Keratinocyte (primary cell): ENCODE results near the gene BANP. TPM values are rescaled to one million over a fixed set of nuclear protein-coding genes. Genes with fewer than 3 reads are reported as not detected.
"Not testable (repeated sequence)": the region's sequence is repeated elsewhere in the genome, so short reads cannot be mapped to it uniquely, and the experiment has no call there.

ENCODE experiments used
- DNase-seq: peaks from one replicate; pipeline ENCODE4 v3.0.0-alpha.2; 2011; ENCODE audit warnings: low read depth, missing footprints, low spot score
- FAIRE-seq: peaks from 2 replicates; lab custom pipeline; 2011; peaks lifted over from hg19 to GRCh38; lab: Jason Lieb, UNC
- H2AFZ ChIP-seq: 2 replicates; pipeline ENCODE4 v1.6.0; 2012; ENCODE audit warnings: low read length, control low read depth, inconsistent platforms; ENCODE audit not compliant: control insufficient read depth
- H3K27ac ChIP-seq: 2 replicates; pipeline ENCODE4 v1.5.1; 2011; ENCODE audit warnings: low read length; ENCODE audit not compliant: control insufficient read depth, insufficient read depth
- H3K27me3 ChIP-seq: 3 replicates; pipeline ENCODE4 v1.6.0; 2011; ENCODE audit warnings: low read length; ENCODE audit not compliant: control insufficient read depth, insufficient read depth; ENCODE audit errors: extremely low read depth
- H3K36me3 ChIP-seq, 2 experiments: 2 replicates in 1 of 2; 3 replicates in 1 of 2; pipeline ENCODE4 v1.5.1; 2011; ENCODE audit warnings: low read length in 2 of 2, mild to moderate bottlenecking in 1 of 2; ENCODE audit not compliant: control insufficient read depth in 2 of 2, insufficient read depth in 2 of 2; ENCODE audit errors: extremely low read depth in 1 of 2
- H3K4me1 ChIP-seq: 3 replicates; pipeline ENCODE4 v1.5.1; 2011; ENCODE audit warnings: low read length; ENCODE audit not compliant: control insufficient read depth, insufficient read depth; ENCODE audit errors: extremely low read depth
- H3K4me2 ChIP-seq: 3 replicates; pipeline ENCODE4 v1.6.0; 2011; ENCODE audit warnings: low read depth, low read length; ENCODE audit not compliant: control insufficient read depth, insufficient read depth; ENCODE audit errors: extremely low read depth
- H3K4me3 ChIP-seq, 3 experiments: fragments of 200-600 bp in 1 of 3; sonication (generic) in 1 of 3; 2 replicates in 2 of 3; 3 replicates in 1 of 3; pipeline ENCODE4 v1.5.1; 2011 to 2016; ENCODE audit warnings: low read length in 3 of 3, mild to moderate bottlenecking in 3 of 3, control low read depth in 2 of 3, inconsistent platforms in 1 of 3, low read depth in 1 of 3, mixed read lengths in 1 of 3, mixed run types in 1 of 3, moderate library complexity in 1 of 3; ENCODE audit not compliant: control insufficient read depth in 2 of 3, insufficient read depth in 2 of 3; ENCODE audit errors: extremely low read depth in 1 of 3
- H3K79me2 ChIP-seq: 2 replicates; pipeline ENCODE4 v1.6.0; 2012; ENCODE audit warnings: low read length; ENCODE audit not compliant: control insufficient read depth, insufficient read depth
- H3K9ac ChIP-seq: 3 replicates; pipeline ENCODE4 v1.6.0; 2011; ENCODE audit warnings: low read length; ENCODE audit not compliant: control insufficient read depth, insufficient read depth; ENCODE audit errors: extremely low read depth
- H3K9me1 ChIP-seq: 3 replicates; pipeline ENCODE4 v1.6.0; 2011; ENCODE audit warnings: low read length; ENCODE audit not compliant: control insufficient read depth, insufficient read depth; ENCODE audit errors: extremely low read depth
- H3K9me3 ChIP-seq: 2 replicates; pipeline ENCODE4 v1.5.1; 2012; ENCODE audit warnings: low read depth, low read length; ENCODE audit not compliant: control insufficient read depth
- H4K20me1 ChIP-seq: 3 replicates; pipeline ENCODE4 v1.6.0; 2011; ENCODE audit warnings: low read length; ENCODE audit not compliant: control insufficient read depth, insufficient read depth; ENCODE audit errors: extremely low read depth
- EZH2 ChIP-seq: IDR thresholded peaks from one replicate; pipeline ENCODE4 v1.6.1; 2012; ENCODE audit warnings: inconsistent platforms, mild to moderate bottlenecking, low read length, moderate library complexity
- dilution Hi-C: fragments of 300-500 bp; cut with MboI; formaldehyde crosslinking; loops from one replicate; pipeline ENCODE4 v1.7.0; 2020; ENCODE audit warnings: low sequenced_read_pairs; ENCODE audit not compliant: extremely low pct_ligation_motif_present
- polyA plus RNA-seq, 5 experiments: library from polyadenylated mRNA; depleted of rRNA in 3 of 5; stranded (reverse) in 3 of 5; stranded (forward) in 1 of 5; unstranded in 1 of 5; fragments of >200 nt; gene quantifications; 1 replicate in 1 of 5; 2 replicates in 3 of 5; 3 replicates in 1 of 5; pipeline versions ENCODE4 v1.2.1 to v1.2.3, GENCODE V29; 2011 to 2012; ENCODE audit warnings: missing spikeins in 2 of 5, low read depth in 1 of 5, low replicate concordance in 1 of 5

Gene BANP
- polyA plus RNA-seq, 1 donor (not counting 4 experiments of a cell fraction or from before 2014, with no cell fraction given): 10.8 TPM

DNA sequence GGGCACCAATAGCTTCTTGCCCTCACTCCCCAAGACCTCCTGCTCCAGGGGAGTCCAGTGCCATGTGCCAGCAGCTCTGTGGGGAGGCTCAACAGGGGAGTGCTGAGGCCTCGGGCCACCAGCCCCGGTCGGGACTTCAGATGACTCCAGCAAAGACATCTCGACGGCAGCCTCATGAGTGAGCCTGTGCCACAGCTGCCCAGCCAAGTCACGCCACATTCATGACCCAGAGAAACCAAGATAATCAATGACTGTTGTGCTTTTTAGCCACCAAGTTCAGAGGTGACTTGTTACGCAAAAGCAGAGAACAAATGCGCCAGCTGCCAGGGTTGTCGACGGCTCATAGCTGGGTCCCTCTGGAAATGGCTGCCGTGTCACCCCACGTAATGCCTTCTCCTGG lies 157.5 kb downstream of the BANP start:
- Histone ChIP-seq H2AFZ (no peak overlapping the region), H3K79me2 (no peaks in the 10 kb centered on the region), H4K20me1 (no peaks in the 10 kb centered on the region), H3K9ac (no peak overlapping the region), H3K9me1 (no peaks in the 10 kb centered on the region), H3K27me3 (no peaks in the 10 kb centered on the region), H3K4me1 (no peaks in the 10 kb centered on the region), H3K4me3 (no peak overlapping the region), H3K9me3 (no peaks in the 10 kb centered on the region), H3K4me2 (no peak overlapping the region), H3K36me3 (no peaks in the 10 kb centered on the region), H3K27ac (no peak overlapping the region)
- dilution Hi-C loops: no loop called here
- DNase-seq: no peak
- FAIRE-seq: no peak
- TF ChIP-seq EZH2: no peak

DNA sequence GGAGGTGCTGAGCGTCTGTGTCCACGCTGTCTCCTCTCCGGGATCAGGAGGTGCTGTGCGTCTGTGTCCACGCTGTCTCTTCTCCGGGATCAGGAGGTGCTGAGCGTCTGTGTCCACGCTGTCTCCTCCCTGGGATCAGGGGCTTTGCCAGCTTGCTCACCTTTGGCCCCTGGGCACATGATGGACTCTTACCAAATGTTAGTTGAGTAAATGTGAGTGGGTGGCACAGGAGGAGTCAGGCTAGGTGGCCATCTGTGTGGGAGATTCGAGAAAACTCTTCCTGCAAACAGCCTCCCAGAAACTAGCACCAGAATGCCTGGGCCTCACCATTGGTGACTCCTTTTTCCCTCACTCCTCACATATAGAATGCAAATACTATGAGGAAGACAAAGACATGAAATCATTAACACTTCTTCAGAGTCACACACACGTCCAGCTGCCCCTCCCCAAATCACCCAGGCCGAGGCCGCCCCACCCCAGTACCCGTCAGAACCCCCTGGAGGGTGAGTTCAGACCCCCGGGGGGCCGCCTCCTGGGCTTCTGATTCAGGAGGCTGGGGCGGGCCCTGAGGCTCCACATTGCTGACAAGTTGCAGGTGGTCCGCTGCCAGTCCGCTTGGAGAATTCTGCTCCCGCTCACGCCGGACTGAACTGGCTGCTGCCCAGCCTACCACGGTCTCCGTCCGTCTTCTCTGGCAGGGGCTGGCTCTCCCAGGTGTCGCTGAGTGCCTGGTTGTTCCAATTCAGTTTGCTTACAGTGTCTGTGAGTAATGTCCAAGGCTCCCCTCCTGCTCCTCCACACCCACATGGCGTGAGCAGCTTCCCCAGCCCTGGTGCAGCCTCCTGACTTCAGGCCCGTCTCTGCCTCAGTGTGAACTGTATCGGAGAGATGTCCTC lies 158.7 kb downstream of the BANP start:
- H3K9ac ChIP-seq, dilution Hi-C loops, H3K9me1 ChIP-seq, H3K27ac ChIP-seq, H3K4me2 ChIP-seq, H2AFZ ChIP-seq, H3K79me2 ChIP-seq, H3K27me3 ChIP-seq, H4K20me1 ChIP-seq, FAIRE-seq, H3K4me1 ChIP-seq, H3K36me3 ChIP-seq, DNase-seq, H3K4me3 ChIP-seq, H3K9me3 ChIP-seq: not testable (repeated sequence)

DNA sequence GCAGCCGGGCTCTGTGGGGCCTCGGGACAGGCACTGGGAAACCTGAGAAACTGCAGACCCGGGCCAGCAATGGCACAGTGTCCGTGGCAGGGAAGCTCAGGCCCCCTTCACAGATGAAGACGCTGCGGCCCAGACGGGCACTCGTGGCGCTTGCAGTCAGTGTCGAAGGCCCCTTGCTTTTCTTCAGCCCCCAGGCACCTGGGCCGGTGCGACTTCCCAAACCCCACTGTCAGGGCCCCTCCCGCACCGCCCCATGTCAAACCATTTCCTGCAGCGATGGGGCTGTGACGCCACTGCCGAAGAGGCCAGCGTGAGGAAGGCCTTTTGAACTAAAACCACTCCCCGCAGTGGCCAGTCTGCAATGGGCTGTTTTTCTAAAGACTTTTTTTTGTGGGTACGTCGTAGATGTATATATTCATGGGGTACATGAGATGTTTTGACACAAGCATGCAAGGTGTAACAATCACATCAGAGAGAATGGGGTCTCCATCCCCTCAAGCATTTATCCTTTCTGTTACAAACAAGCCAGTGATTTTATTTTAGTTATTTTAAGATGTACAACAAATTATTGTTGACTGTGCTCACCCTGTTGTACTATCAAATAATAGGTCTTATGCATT lies 159.8 kb downstream of the BANP start:
- H3K9ac ChIP-seq, DNase-seq, H3K27me3 ChIP-seq, FAIRE-seq, H3K27ac ChIP-seq, H3K9me3 ChIP-seq, H3K4me3 ChIP-seq, H3K4me1 ChIP-seq, H3K36me3 ChIP-seq, H2AFZ ChIP-seq, H4K20me1 ChIP-seq, H3K79me2 ChIP-seq, H3K9me1 ChIP-seq, dilution Hi-C loops, H3K4me2 ChIP-seq: not testable (repeated sequence)

DNA sequence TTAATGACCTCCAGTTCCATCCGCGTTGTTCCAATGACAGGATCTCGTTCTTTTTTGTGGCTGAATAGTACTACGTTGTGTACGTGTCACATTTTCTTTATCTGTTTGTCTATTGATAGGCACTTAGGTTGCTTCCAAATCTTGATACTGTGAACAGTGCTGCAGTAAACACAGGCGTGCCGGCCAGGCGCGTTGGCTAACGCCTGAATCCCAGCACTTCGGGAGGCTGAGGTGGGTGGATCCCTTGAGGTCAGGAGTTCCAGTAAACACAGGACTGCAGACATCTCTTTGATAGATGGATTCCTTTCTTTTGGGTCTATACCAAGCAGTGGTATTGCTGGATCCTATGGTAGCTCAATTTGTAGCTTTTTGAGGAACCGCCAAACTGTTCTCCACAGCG lies 160.7 kb downstream of the BANP start:
- H3K27ac ChIP-seq, H3K4me2 ChIP-seq, H2AFZ ChIP-seq, H4K20me1 ChIP-seq, FAIRE-seq, DNase-seq, H3K79me2 ChIP-seq, H3K4me1 ChIP-seq, H3K9me3 ChIP-seq, H3K27me3 ChIP-seq, dilution Hi-C loops, H3K9me1 ChIP-seq, H3K36me3 ChIP-seq, H3K9ac ChIP-seq, H3K4me3 ChIP-seq: not testable (repeated sequence)
